HUDEP-2 (cell line): ENCODE data around the gene CFAP107.
"Not testable (repeated sequence)": the region's sequence is repeated elsewhere in the genome, so short reads cannot be mapped to it uniquely, and the experiment has no call there.

Source experiments
- DNase-seq, 76 experiments: peaks; one replicate each; lab custom pipeline; 2025; ENCODE audit not compliant: unreplicated experiment in 76 of 76; lab: John Stamatoyannopoulos, UW

CFAP107 gene

GRCh38 chr1:12745992-12746323, at the start of gene CFAP107:
Gene CFAP107 (plus strand): TSS chr1:12746200. CDS start chr1:12746431, 231 bp downstream.
- no peak for DNase-seq

- no peak for DNase-seq
Observed at GRCh38 chr1:12696658-12697057, 49.3 kb upstream of the CFAP107 start.

GRCh38 chr1:12697397-12697796, 48.6 kb upstream of the CFAP107 start:
- no peak for DNase-seq

GRCh38 chr1:12703821-12704451, 42.1 kb upstream of the CFAP107 start:
- no peak for DNase-seq

- no peak for DNase-seq
Observed at GRCh38 chr1:12706061-12706460, 39.9 kb upstream of the CFAP107 start.

GRCh38 chr1:12708396-12709090, 37.5 kb upstream of the CFAP107 start:
- no peak for DNase-seq

GRCh38 chr1:12709091-12709491, 36.9 kb upstream of the CFAP107 start:
- DNase-seq = no peak

- no peak for DNase-seq
Observed at GRCh38 chr1:12709696-12710095, 36.3 kb upstream of the CFAP107 start.

GRCh38 chr1:12711536-12711935, 34.5 kb upstream of the CFAP107 start:
- no peak for DNase-seq

- no peak for DNase-seq
Observed at GRCh38 chr1:12712076-12712475, 33.9 kb upstream of the CFAP107 start.

- DNase-seq = no peak
Observed at GRCh38 chr1:12712929-12713328, 33.1 kb upstream of the CFAP107 start.

GRCh38 chr1:12713651-12714050, 32.3 kb upstream of the CFAP107 start:
- not testable (repeated sequence) for DNase-seq

- no peak for DNase-seq
Observed at GRCh38 chr1:12714710-12715475, 31.1 kb upstream of the CFAP107 start.

- no peak for DNase-seq
Observed at GRCh38 chr1:12715896-12716437, 30.0 kb upstream of the CFAP107 start, which contains the start of gene AADACL3. Gene AADACL3 (plus strand): TSS chr1:12716110. CDS start chr1:12716177, 67 bp downstream.

- DNase-seq = no peak
Observed at GRCh38 chr1:12717301-12717838, 28.6 kb upstream of the CFAP107 start.

GRCh38 chr1:12722626-12723025, 23.4 kb upstream of the CFAP107 start:
- no peak for DNase-seq

GRCh38 chr1:12728391-12728790, 17.6 kb upstream of the CFAP107 start:
- no peak for DNase-seq

- DNase-seq = no peak
Observed at GRCh38 chr1:12730156-12730555, 15.8 kb upstream of the CFAP107 start.

GRCh38 chr1:12731084-12731483, 14.9 kb upstream of the CFAP107 start:
- DNase-seq = not testable (repeated sequence)

- DNase-seq = no peak
Observed at GRCh38 chr1:12734651-12735050, 11.3 kb upstream of the CFAP107 start.

- no peak for DNase-seq
Observed at GRCh38 chr1:12738934-12739333, 7.1 kb upstream of the CFAP107 start.
